ENCODE measurements around the gene RNF167.

- TF ChIP-seq CTCF (IDR thresholded peaks at IDR 0.05) = no peak
- TF ChIP-seq POLR2A (IDR thresholded peaks at IDR 0.05) = no peak
Measured at GRCh38 chr17:4898351-4898750, 41.7 kb upstream of the RNF167 start.
